ENCODE measurements around the gene MRPS17.
"Not testable (repeated sequence)": the region's sequence is repeated elsewhere in the genome, so short reads cannot be mapped to it uniquely, and the experiment has no call there.

Gene MRPS17

DNA sequence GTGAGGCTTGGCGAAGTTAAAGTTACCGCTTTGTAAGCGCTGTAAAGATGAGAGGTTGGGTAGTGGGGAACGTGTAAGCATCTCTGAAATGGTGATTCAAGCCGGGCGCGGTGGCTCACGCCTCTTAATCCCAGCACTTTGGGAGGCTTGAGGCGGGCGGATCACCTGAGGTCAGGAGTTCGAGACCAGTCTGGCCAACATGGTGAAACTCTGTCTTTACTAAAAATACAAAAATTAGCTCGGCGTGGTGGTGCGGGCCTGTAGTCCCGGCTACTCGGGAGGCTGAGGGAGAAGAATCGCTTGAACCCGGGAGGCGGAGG is 635 bp downstream of the MRPS17 start:
- H3K27ac ChIP-seq (ENCODE audit: low read length, poor library complexity, severe bottlenecking); H2BK120ac ChIP-seq (ENCODE audit: low read depth, low read length); H2BK15ac ChIP-seq (ENCODE audit: low read depth, poor library complexity, severe bottlenecking); DNase-seq; H2AK5ac ChIP-seq (ENCODE audit: low read length, severe bottlenecking); H3K9me3 ChIP-seq (ENCODE audit: control insufficient read depth, low read length); H3K23ac ChIP-seq (ENCODE audit: low read length in 2 of 2); H3K4me1 ChIP-seq (ENCODE audit: control insufficient read depth, insufficient read depth, low read depth, low read length); H3K27me3 ChIP-seq (ENCODE audit: control insufficient read depth in 1 of 2, insufficient read depth in 1 of 2, low read length in 2 of 2); H2BK5ac ChIP-seq (ENCODE audit: low read depth, low read length, poor library complexity, severe bottlenecking); H3K14ac ChIP-seq (ENCODE audit: low read length in 2 of 2); H4K91ac ChIP-seq (ENCODE audit: low read length); H2BK12ac ChIP-seq (ENCODE audit: low read length in 2 of 2): not testable (repeated sequence)
- H3K18ac ChIP-seq (ENCODE audit: low read depth in 1 of 2, low read length in 2 of 2): peak overlapping the region in 1 of 2 experiments; percentile 84
- peak overlapping the region; percentile 85 for H3K4me2 ChIP-seq (ENCODE audit: low read length, poor library complexity, severe bottlenecking)
- peaks cover 14% of the 10 kb centered on the region for H3K79me1 ChIP-seq (replicated peaks; ENCODE audit: low read length, poor library complexity, severe bottlenecking)
- 45% methylated on average over 19 of the region's 19 CpGs for WGBS
- peaks cover 17 to 18% of the 10 kb centered on the region in 2 experiments for H3K36me3 ChIP-seq (ENCODE audit: control insufficient read depth in 1 of 2, insufficient read depth in 2 of 2, low read depth in 1 of 2, low read length in 2 of 2)
- H3K9ac ChIP-seq (ENCODE audit: low read length): peak overlapping the region; percentile 93
- H2AFZ ChIP-seq (ENCODE audit: low read depth, low read length): peak overlapping the region; percentile 80
- peak overlapping the region; percentile 92 to 100 for H3K4me3 ChIP-seq (ENCODE audit: insufficient read depth in 1 of 2, low read depth in 1 of 2, low read length in 2 of 2)
- H4K8ac ChIP-seq (ENCODE audit: low read length): peak overlapping the region; percentile 98
- peak overlapping the region in 1 of 2 experiments; percentile 67 for H3K4ac ChIP-seq (ENCODE audit: low read depth in 1 of 2, low read length in 2 of 2)

- H3K23ac ChIP-seq (ENCODE audit: low read length in 2 of 2): no peak overlapping the region
- H2AFZ ChIP-seq (ENCODE audit: low read depth, low read length): no peak overlapping the region
- H3K27ac ChIP-seq (ENCODE audit: low read length, poor library complexity, severe bottlenecking): no peak overlapping the region
- no peak overlapping the region for H2BK15ac ChIP-seq (ENCODE audit: low read depth, poor library complexity, severe bottlenecking)
- H2BK120ac ChIP-seq (ENCODE audit: low read depth, low read length): no peak overlapping the region
- H3K27me3 ChIP-seq (ENCODE audit: control insufficient read depth in 1 of 2, insufficient read depth in 1 of 2, low read length in 2 of 2): no peaks in the 10 kb centered on the region
- no peak overlapping the region for H3K4ac ChIP-seq (ENCODE audit: low read depth in 1 of 2, low read length in 2 of 2)
- 97% methylated on average over 11 of the region's 11 CpGs for WGBS
- no peak overlapping the region for H3K4me3 ChIP-seq (ENCODE audit: insufficient read depth in 1 of 2, low read depth in 1 of 2, low read length in 2 of 2)
- H3K4me2 ChIP-seq (ENCODE audit: low read length, poor library complexity, severe bottlenecking): no peak overlapping the region
- no peaks in the 10 kb centered on the region for H3K9me3 ChIP-seq (ENCODE audit: control insufficient read depth, low read length)
- H3K36me3 ChIP-seq (ENCODE audit: control insufficient read depth in 1 of 2, insufficient read depth in 2 of 2, low read depth in 1 of 2, low read length in 2 of 2): peaks cover 17 to 18% of the 10 kb centered on the region in 2 experiments
- no peak overlapping the region for H3K18ac ChIP-seq (ENCODE audit: low read depth in 1 of 2, low read length in 2 of 2)
- peaks cover 3% of the 10 kb centered on the region for H3K4me1 ChIP-seq (ENCODE audit: control insufficient read depth, insufficient read depth, low read depth, low read length)
- H2AK5ac ChIP-seq (ENCODE audit: low read length, severe bottlenecking): no peak overlapping the region
- H2BK12ac ChIP-seq (ENCODE audit: low read length in 2 of 2): no peak overlapping the region
- no peak overlapping the region for H3K9ac ChIP-seq (ENCODE audit: low read length)
- no peak overlapping the region for H2BK5ac ChIP-seq (ENCODE audit: low read depth, low read length, poor library complexity, severe bottlenecking)
- H4K91ac ChIP-seq (ENCODE audit: low read length): no peak overlapping the region
- H3K79me1 ChIP-seq (replicated peaks; ENCODE audit: low read length, poor library complexity, severe bottlenecking): peaks cover 14% of the 10 kb centered on the region
- no peak overlapping the region for H3K14ac ChIP-seq (ENCODE audit: low read length in 2 of 2)
- DNase-seq: no peak
- no peak overlapping the region for H4K8ac ChIP-seq (ENCODE audit: low read length)
Measured at GRCh38 chr7:55953707-55954475, 2.2 kb downstream of the MRPS17 start.

DNA sequence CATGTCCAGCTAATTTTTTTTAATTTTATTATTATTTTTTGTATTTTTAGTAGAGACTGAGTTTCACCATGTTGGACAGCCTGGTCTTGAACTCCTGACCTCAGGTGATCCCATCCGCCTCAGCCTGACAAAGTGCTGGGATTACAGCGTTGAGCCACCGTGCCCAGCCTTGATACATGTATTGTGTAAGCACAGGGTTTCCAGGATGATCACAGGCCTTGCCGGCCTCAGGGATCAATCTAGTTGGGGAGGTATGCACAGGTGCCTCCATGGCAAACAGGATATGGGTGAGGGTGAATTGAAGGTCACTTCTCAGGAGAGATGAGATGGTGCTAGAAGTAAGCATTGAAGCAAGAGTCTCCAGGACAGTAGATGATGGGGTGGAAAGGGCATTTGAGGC is 5.5 kb downstream of the MRPS17 start:
- H3K79me1 ChIP-seq (replicated peaks; ENCODE audit: low read length, poor library complexity, severe bottlenecking): peaks cover 10% of the 10 kb centered on the region
- H3K9ac ChIP-seq (ENCODE audit: low read length): no peak overlapping the region
- no peak overlapping the region for H3K18ac ChIP-seq (ENCODE audit: low read depth in 1 of 2, low read length in 2 of 2)
- H4K91ac ChIP-seq (ENCODE audit: low read length): no peak overlapping the region
- H4K8ac ChIP-seq (ENCODE audit: low read length): no peak overlapping the region
- H3K14ac ChIP-seq (ENCODE audit: low read length in 2 of 2): no peak overlapping the region
- H3K4me3 ChIP-seq (ENCODE audit: insufficient read depth in 1 of 2, low read depth in 1 of 2, low read length in 2 of 2): no peak overlapping the region
- H2AK5ac ChIP-seq (ENCODE audit: low read length, severe bottlenecking): no peak overlapping the region
- no peak overlapping the region for H3K23ac ChIP-seq (ENCODE audit: low read length in 2 of 2)
- H3K4ac ChIP-seq (ENCODE audit: low read depth in 1 of 2, low read length in 2 of 2): no peak overlapping the region
- no peak overlapping the region for H2BK15ac ChIP-seq (ENCODE audit: low read depth, poor library complexity, severe bottlenecking)
- H2AFZ ChIP-seq (ENCODE audit: low read depth, low read length): no peak overlapping the region
- H3K4me1 ChIP-seq (ENCODE audit: control insufficient read depth, insufficient read depth, low read depth, low read length): peaks cover 3% of the 10 kb centered on the region
- peaks cover 17 to 18% of the 10 kb centered on the region in 2 experiments for H3K36me3 ChIP-seq (ENCODE audit: control insufficient read depth in 1 of 2, insufficient read depth in 2 of 2, low read depth in 1 of 2, low read length in 2 of 2)
- H3K27me3 ChIP-seq (ENCODE audit: control insufficient read depth in 1 of 2, insufficient read depth in 1 of 2, low read length in 2 of 2): no peaks in the 10 kb centered on the region
- no peak overlapping the region for H2BK12ac ChIP-seq (ENCODE audit: low read length in 2 of 2)
- H2BK120ac ChIP-seq (ENCODE audit: low read depth, low read length): no peak overlapping the region
- no peak overlapping the region for H2BK5ac ChIP-seq (ENCODE audit: low read depth, low read length, poor library complexity, severe bottlenecking)
- no peak overlapping the region for H3K4me2 ChIP-seq (ENCODE audit: low read length, poor library complexity, severe bottlenecking)
- 96% methylated on average over 4 of the region's 4 CpGs for WGBS
- H3K9me3 ChIP-seq (ENCODE audit: control insufficient read depth, low read length): no peaks in the 10 kb centered on the region
- H3K27ac ChIP-seq (ENCODE audit: low read length, poor library complexity, severe bottlenecking): no peak overlapping the region
- no peak for DNase-seq

DNA sequence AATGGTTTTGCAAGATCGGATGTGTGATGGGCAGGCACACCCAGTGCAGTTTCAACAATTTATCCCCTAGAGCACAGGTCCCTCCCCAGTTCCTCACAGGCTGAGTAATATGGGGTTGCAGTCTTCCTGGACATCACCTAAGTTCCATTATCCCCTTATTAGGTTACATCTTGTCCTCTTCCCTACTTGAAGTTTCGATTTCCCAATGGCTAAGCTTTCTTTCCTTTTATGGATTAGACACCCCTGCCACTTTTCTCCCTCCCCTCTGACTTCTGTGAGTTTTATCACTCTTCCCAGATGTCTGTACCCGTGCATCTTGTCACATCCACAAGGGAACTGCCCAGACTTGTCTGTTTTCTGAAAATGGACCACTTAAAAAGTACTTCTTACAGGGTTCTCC is 10.3 kb downstream of the MRPS17 start:
- Histone ChIP-seq H4K8ac (ENCODE audit: low read length) (no peak overlapping the region), H3K4me2 (ENCODE audit: low read length, poor library complexity, severe bottlenecking) (no peak overlapping the region), H3K14ac (ENCODE audit: low read length in 2 of 2) (no peak overlapping the region), H3K4me3 (ENCODE audit: insufficient read depth in 1 of 2, low read depth in 1 of 2, low read length in 2 of 2) (no peak overlapping the region), H3K4me1 (ENCODE audit: control insufficient read depth, insufficient read depth, low read depth, low read length) (peaks cover 5% of the 10 kb centered on the region), H3K27me3 (ENCODE audit: control insufficient read depth in 1 of 2, insufficient read depth in 1 of 2, low read length in 2 of 2) (no peaks in the 10 kb centered on the region), H3K36me3 (ENCODE audit: control insufficient read depth in 1 of 2, insufficient read depth in 2 of 2, low read depth in 1 of 2, low read length in 2 of 2) (peaks cover 4 to 6% of the 10 kb centered on the region in 2 experiments), H3K4ac (ENCODE audit: low read depth in 1 of 2, low read length in 2 of 2) (no peak overlapping the region), H3K79me1 (replicated peaks; ENCODE audit: low read length, poor library complexity, severe bottlenecking) (peaks cover 2% of the 10 kb centered on the region), H3K27ac (ENCODE audit: low read length, poor library complexity, severe bottlenecking) (no peak overlapping the region), H4K91ac (ENCODE audit: low read length) (no peak overlapping the region), H2BK5ac (ENCODE audit: low read depth, low read length, poor library complexity, severe bottlenecking) (no peak overlapping the region), H2BK120ac (ENCODE audit: low read depth, low read length) (no peak overlapping the region), H3K18ac (ENCODE audit: low read depth in 1 of 2, low read length in 2 of 2) (no peak overlapping the region), H3K23ac (ENCODE audit: low read length in 2 of 2) (no peak overlapping the region), H2AFZ (ENCODE audit: low read depth, low read length) (no peak overlapping the region), H2AK5ac (ENCODE audit: low read length, severe bottlenecking) (no peak overlapping the region), H2BK15ac (ENCODE audit: low read depth, poor library complexity, severe bottlenecking) (no peak overlapping the region), H3K9me3 (ENCODE audit: control insufficient read depth, low read length) (no peaks in the 10 kb centered on the region), H3K9ac (ENCODE audit: low read length) (no peak overlapping the region), H2BK12ac (ENCODE audit: low read length in 2 of 2) (no peak overlapping the region)
- 72% methylated on average over 3 of the region's 3 CpGs for WGBS
- no peak for DNase-seq

Data from mesenchymal stem cell (in vitro differentiated cells and primary cell).